OCI-LY1 (cell line): ENCODE results near the gene LTA.

Experiments used
- H2AFZ ChIP-seq: fragments of 200-600 bp; sonication (generic), shearing (Covaris generic); 2 replicates; pipeline ENCODE4 v1.6.0; 2014; ENCODE audit warnings: antibody characterized with exemption, mild to moderate bottlenecking, low read length
- H3F3A ChIP-seq: fragments of 200-600 bp; sonication (generic), shearing (Covaris generic); 2 replicates; pipeline ENCODE4 v1.6.0; 2014; ENCODE audit warnings: mild to moderate bottlenecking, antibody characterized with exemption, low read length, moderate library complexity; ENCODE audit not compliant: insufficient read depth
- H3K27ac ChIP-seq: fragments of 200-600 bp; sonication (generic); 2 replicates; pipeline ENCODE4 v1.5.1; 2014; ENCODE audit warnings: low read length, mixed run types, mild to moderate bottlenecking, low read depth; ENCODE audit not compliant: poor library complexity, severe bottlenecking
- H3K27me3 ChIP-seq: fragments of 200-600 bp; sonication (generic); 2 replicates; pipeline ENCODE4 v1.6.0; 2014; ENCODE audit warnings: antibody characterized with exemption, mild to moderate bottlenecking, low read length, moderate library complexity; ENCODE audit not compliant: insufficient read depth
- H3K36me3 ChIP-seq: fragments of 200-600 bp; sonication (generic); 2 replicates; pipeline ENCODE4 v1.6.1; 2014; ENCODE audit warnings: mild to moderate bottlenecking, antibody characterized with exemption, low read length, moderate library complexity, mixed read lengths; ENCODE audit not compliant: insufficient read depth
- H3K4me1 ChIP-seq: fragments of 200-600 bp; sonication (generic); 2 replicates; pipeline ENCODE4 v1.5.1; 2014; ENCODE audit warnings: mild to moderate bottlenecking, low read length, moderate library complexity; ENCODE audit not compliant: insufficient read depth, severe bottlenecking
- H3K4me2 ChIP-seq: fragments of 200-600 bp; sonication (generic), shearing (Covaris generic); 2 replicates; pipeline ENCODE4 v1.6.1; 2014; ENCODE audit warnings: low read length
- H3K4me3 ChIP-seq: fragments of 200-600 bp; sonication (generic); 2 replicates; pipeline ENCODE4 v1.5.1; 2014; ENCODE audit warnings: low read length, low read depth, mild to moderate bottlenecking, mixed read lengths; ENCODE audit not compliant: poor library complexity, severe bottlenecking
- H3K79me2 ChIP-seq: fragments of 200-600 bp; shearing (Covaris generic); 2 replicates; pipeline ENCODE4 v1.6.1; 2016; ENCODE audit warnings: mixed run types, low read length, mixed read lengths; ENCODE audit not compliant: insufficient read depth
- H3K9ac ChIP-seq: fragments of 200-600 bp; sonication (generic), shearing (Covaris generic); 2 replicates; pipeline ENCODE4 v1.6.1; 2014; ENCODE audit warnings: mild to moderate bottlenecking, low read length, mixed read lengths
- H3K9me2 ChIP-seq: fragments of 200-600 bp; sonication (generic), shearing (Covaris generic); 2 replicates; pipeline ENCODE4 v1.6.1; 2014; ENCODE audit warnings: low read depth, mild to moderate bottlenecking, low read length, mixed read lengths
- H3K9me3 ChIP-seq: fragments of 200-600 bp; shearing (Covaris generic); 2 replicates; pipeline ENCODE4 v1.6.1; 2014; ENCODE audit warnings: low read length, mixed read lengths
- H4K20me1 ChIP-seq: fragments of 200-600 bp; sonication (generic), shearing (Covaris generic); 2 replicates; pipeline ENCODE4 v1.6.0; 2016; ENCODE audit warnings: mild to moderate bottlenecking, low read length; ENCODE audit not compliant: insufficient read depth
- EZH2 ChIP-seq: fragments of 200-600 bp; sonication (generic), shearing (Covaris generic); IDR thresholded peaks from 2 replicates; pipeline ENCODE4 v1.8.0; 2017; ENCODE audit warnings: borderline replicate concordance, mixed run types, mild to moderate bottlenecking, antibody characterized with exemption, low read length, moderate library complexity, mixed read lengths
- TF ChIP-seq, protein P1 (sequence below): fragments of 200-600 bp; sonication (generic), shearing (Covaris generic); IDR thresholded peaks from 2 replicates; pipeline ENCODE4 v1.5.1; 2017; ENCODE audit warnings: mild to moderate bottlenecking, antibody characterized with exemption, low read length, moderate library complexity, mixed read lengths

The LTA gene

DNA sequence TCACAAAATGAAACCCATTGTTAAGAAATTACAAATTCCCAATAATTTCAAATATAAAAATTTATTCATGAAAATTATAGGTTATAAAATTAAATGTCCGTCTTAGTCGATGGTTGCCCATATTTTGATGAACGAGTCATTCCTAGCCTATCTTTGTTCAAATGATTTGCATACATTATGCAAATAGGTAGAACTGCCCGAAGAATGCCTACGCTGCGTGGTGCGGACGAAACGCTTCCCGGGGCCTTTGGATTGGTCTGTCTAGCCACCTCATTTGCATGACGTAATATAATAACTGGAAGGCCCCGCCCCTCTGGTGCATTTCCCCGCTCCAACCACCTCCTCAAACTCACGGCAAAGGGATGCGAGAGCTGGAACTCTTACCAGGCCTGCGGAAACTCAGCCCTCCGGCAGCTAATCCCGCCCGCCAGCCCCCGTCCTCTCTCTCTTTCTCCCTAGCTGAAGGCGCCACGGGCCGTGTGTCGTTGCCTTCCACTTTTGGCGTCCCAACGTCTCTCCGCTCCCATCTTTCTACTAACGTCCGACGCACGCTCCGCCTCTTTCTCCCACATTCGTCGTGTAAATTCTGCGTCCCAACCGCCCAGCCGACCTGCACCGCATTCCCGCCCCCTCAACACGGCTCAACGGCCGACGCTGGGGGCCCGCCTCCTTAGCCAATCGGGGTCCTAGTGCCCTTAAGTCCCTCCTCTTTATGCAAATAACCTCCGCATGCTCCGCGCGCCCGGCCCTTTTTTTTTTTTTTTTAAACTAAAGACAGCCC is 47.9 kb downstream of the LTA start:
- H3K79me2 ChIP-seq: peaks cover 29% of the 10 kb centered on the region
- H3K4me2 ChIP-seq: peak overlapping the region; percentile 79
- no peaks in the 10 kb centered on the region for H4K20me1 ChIP-seq
- no peaks in the 10 kb centered on the region for H3K9me2 ChIP-seq
- peak overlapping the region; percentile 69 for H3K9ac ChIP-seq
- TF ChIP-seq EZH2: no peak
- TF ChIP-seq, protein P1, sequence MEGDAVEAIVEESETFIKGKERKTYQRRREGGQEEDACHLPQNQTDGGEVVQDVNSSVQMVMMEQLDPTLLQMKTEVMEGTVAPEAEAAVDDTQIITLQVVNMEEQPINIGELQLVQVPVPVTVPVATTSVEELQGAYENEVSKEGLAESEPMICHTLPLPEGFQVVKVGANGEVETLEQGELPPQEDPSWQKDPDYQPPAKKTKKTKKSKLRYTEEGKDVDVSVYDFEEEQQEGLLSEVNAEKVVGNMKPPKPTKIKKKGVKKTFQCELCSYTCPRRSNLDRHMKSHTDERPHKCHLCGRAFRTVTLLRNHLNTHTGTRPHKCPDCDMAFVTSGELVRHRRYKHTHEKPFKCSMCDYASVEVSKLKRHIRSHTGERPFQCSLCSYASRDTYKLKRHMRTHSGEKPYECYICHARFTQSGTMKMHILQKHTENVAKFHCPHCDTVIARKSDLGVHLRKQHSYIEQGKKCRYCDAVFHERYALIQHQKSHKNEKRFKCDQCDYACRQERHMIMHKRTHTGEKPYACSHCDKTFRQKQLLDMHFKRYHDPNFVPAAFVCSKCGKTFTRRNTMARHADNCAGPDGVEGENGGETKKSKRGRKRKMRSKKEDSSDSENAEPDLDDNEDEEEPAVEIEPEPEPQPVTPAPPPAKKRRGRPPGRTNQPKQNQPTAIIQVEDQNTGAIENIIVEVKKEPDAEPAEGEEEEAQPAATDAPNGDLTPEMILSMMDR: no peak
- peak overlapping the region; percentile 98 for H3K4me3 ChIP-seq
- H3K9me3 ChIP-seq: no peaks in the 10 kb centered on the region
- H3F3A ChIP-seq: no peaks in the 10 kb centered on the region
- H3K36me3 ChIP-seq: peaks cover 41% of the 10 kb centered on the region
- peaks cover 36% of the 10 kb centered on the region for H3K4me1 ChIP-seq
- H2AFZ ChIP-seq: no peak overlapping the region
- H3K27me3 ChIP-seq: no peaks in the 10 kb centered on the region
- peak overlapping the region; percentile 96 for H3K27ac ChIP-seq

DNA sequence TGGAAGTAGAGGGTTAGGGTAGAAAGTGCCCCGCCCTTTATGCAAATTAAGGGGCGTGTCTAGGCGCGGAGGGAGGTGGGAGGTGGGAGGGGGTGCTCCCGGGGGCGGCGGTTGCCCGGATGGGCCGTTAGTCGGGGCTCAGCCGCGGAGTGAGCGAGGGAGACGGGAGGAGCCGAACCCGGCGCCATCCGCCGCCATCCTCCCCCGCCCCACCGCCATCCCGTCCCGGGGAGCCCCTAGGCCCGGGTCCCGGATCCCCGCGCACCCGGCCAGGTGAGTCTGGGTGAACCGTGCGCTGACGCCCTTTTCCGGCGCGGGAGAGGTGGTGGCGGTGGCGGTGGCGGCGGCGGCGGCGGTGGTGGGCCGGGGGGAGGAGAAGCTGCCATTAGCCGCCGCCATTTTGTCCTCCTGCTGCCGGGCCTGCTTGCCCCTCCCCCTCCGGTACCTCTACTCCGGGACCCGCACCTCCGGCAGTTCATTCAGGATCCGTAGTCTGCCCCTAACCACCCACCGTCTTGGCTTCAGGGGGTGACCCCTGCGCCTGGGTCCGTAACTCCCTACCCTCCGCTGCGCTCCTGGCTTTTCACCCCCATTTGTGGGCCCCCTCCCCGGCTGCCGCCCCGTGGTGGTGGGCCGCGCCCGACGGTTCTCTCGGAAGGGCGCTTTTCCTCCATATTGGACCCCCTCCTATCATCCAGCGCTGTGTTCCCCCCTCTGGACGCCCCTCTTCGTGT is 48.7 kb downstream of the LTA start, which contains the start of gene PRRC2A:
TSS of gene PRRC2A (plus strand) at position 130 of the 734 bp plus-strand sequence. CDS start 2,075 bp downstream, outside the sequence.
- H3K27me3 ChIP-seq: no peaks in the 10 kb centered on the region
- H2AFZ ChIP-seq: no peak within 1 kb of the TSS
- H4K20me1 ChIP-seq: no peaks in the 10 kb centered on the region
- peak within 1 kb of the TSS; percentile 96 for H3K27ac ChIP-seq
- peak within 1 kb of the TSS; percentile 90 for H3K4me2 ChIP-seq
- peaks cover 29% of the 10 kb centered on the region for H3K79me2 ChIP-seq
- no peak for TF ChIP-seq EZH2
- TF ChIP-seq, protein P1: no peak
- H3K9ac ChIP-seq: peak within 1 kb of the TSS; percentile 100
- no peaks in the 10 kb centered on the region for H3K9me3 ChIP-seq
- H3K4me3 ChIP-seq: peak within 1 kb of the TSS; percentile 98
- H3K4me1 ChIP-seq: peaks cover 28% of the 10 kb centered on the region
- H3K36me3 ChIP-seq: peaks cover 49% of the 10 kb centered on the region
- no peaks in the 10 kb centered on the region for H3F3A ChIP-seq
- H3K9me2 ChIP-seq: no peaks in the 10 kb centered on the region

DNA sequence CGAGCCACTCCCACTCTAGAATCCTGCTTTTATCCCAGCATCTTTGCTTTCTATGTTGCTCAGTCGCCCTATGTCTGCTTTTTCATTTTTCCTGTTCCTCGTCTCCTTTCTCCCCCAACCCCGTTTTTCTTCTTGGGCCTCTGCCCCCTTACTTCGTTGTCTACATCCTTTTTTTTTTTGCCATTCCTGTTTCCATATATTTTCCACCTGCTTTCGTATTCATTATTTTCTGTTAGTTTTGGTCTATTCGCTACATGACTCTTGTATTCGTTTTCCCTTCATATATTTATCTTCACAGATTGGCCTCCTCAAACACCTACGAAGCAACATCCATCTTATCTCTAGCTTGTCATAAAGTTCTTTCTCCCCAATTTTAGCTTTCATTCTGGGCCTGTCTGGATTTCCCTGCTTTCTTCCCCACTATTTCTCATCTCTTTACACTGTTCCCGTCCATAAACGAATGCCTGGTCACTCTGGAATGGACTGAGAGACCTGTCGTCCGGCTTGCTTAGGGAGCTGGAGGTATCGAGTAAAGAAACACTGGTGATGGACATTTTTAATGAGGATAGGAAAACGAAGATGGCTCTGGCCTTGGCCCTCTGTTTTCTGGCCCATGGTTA is 49.3 kb downstream of the LTA start:
- no peak for TF ChIP-seq EZH2
- TF ChIP-seq, protein P1: no peak
- Histone ChIP-seq H3K4me2 (peak overlapping the region; percentile 90), H3K4me1 (peaks cover 22% of the 10 kb centered on the region), H3K4me3 (peak overlapping the region; percentile 98), H3K9ac (peak overlapping the region; percentile 100), H4K20me1 (no peaks in the 10 kb centered on the region), H3K9me3 (no peaks in the 10 kb centered on the region), H3F3A (no peaks in the 10 kb centered on the region), H3K79me2 (peaks cover 29% of the 10 kb centered on the region), H3K9me2 (no peaks in the 10 kb centered on the region), H2AFZ (no peak overlapping the region), H3K27ac (peak overlapping the region; percentile 84), H3K36me3 (peaks cover 56% of the 10 kb centered on the region), H3K27me3 (no peaks in the 10 kb centered on the region)
